RPMI7951 (cell line): ENCODE measurements around the gene NR3C2. TPM values are rescaled to one million over a fixed set of nuclear protein-coding genes. Genes with fewer than 3 reads are reported as not detected.

Experiments used
- DNase-seq: peaks from one replicate; pipeline ENCODE4 v3.0.0-alpha.2; 2012; ENCODE audit warnings: low read depth
- total RNA-seq: library from RNA; depleted of rRNA; stranded (reverse); fragments of >200 nt; shearing (Covaris generic); gene quantifications from 2 replicates; pipeline ENCODE4 v1.2.3, GENCODE V29; 2014

The NR3C2 gene
- total RNA-seq, 1 experiment from 2014 or later: not detected

DNA sequence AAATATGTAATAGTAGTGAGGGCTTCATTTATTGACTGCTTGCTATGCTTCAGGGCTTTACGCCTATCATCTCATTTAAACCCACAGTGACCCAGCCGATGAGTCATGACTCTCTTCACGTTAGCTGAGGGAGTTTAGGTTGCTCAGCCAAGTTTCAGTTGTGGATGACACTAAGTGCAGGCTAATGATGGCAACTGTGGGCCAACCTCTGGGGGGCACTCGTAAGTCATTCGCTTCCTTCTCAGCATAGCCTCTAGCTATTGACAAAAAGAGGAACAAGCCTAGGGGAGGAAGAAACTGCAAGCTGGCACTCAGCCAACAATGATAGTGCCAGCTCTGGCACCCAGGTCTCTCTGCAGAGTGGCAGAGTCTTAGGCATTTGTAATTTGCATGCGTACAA, 385.3 kb downstream of the NR3C2 start:
- peak; percentile 74 for DNase-seq

- DNase-seq: no peak
Observed at GRCh38 chr4:148055844-148056243, 386.4 kb downstream of the NR3C2 start.

DNA sequence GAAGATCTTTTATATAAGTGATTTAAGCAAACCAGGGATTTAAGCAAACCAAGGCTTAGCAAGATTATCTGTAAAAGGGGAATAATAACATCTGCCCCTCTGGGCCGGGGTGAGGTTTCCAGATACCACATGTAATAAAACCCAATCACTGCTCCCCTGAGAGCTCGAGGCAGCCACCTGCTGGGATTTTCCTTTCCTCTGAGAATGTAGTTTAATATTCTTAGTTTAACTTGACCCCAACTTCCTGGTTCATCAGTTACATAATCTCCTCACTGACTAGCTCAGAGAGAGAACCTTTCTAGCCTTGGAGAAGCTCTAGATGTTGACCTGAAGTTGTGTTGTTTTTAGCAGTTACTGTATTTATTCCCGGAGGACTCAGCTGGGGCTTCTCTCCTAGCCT, 387.9 kb downstream of the NR3C2 start:
- DNase-seq: no peak

GRCh38 chr4:148053298-148054003, 388.8 kb downstream of the NR3C2 start:
- DNase-seq: no peak

DNA sequence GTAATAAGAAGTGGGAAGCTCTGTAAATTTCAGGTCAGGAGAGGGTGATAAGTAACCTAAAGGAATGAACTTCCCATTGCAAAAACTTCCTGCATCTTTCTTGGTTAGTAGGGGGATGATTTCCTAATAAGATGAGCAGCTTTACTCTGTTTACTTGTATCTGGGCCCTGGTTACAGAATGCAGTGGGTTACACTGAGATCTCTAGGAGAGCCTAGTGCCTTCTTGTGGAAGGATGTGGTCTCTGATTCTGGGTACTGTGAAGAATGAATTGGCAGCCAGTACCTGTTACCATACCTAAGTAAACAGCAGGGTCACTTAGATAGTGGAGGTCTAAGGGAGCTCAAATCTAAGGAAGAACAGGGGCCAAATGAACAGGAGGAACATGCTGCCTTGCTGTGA, 389.8 kb downstream of the NR3C2 start:
- DNase-seq: no peak

- no peak for DNase-seq
Observed at GRCh38 chr4:148051403-148051802, 390.8 kb downstream of the NR3C2 start.

GRCh38 chr4:148048598-148048997, 393.6 kb downstream of the NR3C2 start:
- DNase-seq: no peak

DNA sequence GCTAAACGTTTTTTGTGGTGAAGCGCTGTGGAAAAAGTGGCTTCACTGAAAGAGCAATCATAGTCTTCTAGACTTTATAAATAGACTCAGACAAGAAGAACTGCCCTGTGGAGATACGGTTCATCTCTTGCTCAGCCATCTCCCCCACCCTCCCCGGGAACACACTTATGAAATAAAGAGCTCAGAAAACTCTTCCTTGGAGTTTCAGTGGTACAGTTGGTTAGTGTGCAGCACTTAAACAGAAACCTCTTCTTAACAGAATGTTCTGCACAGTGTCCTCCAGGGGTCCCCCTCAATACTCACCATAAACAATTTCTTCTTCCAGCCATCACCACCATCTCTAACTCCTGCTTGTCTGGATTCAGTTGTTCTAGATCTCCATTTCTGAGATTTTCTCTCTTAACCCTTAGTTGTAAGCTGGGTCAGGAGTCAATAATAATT, 397.3 kb downstream of the NR3C2 start:
- DNase-seq: peak; percentile 4

DNA sequence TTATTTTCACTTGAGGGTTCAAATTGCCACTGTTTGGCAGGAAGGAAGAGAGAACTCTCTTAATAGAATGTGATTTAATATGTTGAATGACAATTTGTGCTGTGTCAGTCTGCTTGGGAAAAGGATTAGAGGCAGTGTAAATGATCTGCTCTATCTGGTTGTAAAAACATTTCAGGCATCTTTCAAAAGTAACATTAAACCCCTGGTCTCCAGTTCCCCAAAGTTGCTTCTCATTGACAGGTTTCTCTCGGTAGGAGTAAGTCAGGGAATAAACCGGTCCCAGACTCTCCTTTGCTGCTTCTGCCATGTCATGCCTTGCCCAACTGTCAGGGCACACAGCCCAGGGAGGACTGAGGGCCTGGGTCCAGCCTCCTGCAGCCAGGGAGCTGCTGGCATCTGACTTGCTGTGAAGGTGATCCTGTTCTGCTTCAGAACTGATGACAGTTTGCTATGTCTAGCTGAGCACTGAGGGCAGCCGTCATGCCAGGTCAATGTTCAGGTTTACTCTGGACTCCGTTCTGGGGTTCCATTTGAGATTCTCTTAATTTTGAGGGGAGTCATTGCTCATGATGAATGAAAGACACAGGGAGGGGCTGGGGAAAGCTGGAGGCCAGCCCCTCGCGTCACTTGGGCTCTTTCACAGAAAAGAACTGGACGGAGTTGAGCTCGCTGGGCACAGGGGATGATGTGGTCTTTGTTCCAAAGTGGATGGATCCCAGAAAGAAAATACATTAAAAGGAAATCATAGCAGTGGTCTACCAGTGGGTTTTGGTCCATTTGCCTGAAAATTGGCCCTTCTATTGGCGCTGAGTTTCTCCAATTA, 397.9 kb downstream of the NR3C2 start:
- no peak for DNase-seq

DNA sequence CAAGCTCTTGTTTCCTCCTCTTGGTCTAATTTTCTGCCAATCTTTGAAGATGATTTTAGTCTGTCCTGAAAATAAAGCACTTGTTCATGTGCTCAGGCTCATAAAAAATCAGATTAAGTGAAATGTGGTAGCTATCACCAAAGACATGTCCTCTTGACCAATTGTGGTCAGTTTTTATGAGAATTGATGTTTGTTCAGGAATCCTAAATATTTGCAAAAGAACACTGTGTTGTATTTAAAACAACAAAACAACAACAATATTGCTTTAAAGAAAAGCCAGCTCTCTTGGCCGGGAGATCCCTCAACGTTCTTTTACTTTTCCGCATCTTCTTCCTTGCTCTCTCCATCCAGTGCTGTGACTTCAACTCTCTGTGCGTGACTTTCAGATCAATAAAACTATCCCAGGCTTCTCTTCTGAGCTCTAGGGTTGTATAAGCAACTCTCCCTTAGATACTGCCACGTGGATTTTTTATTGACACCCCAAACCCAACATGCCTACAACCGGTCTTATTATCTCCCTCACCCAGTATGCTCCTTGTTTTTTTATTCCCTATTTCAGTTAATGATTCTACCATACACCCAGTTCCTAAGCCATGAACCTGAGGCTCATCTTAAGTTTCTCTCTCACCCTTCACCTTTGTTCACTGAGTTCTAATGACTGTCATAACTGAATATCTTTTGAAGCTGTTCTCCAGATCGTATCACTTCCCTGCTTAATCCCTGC, 400.4 kb downstream of the NR3C2 start:
- no peak for DNase-seq

DNA sequence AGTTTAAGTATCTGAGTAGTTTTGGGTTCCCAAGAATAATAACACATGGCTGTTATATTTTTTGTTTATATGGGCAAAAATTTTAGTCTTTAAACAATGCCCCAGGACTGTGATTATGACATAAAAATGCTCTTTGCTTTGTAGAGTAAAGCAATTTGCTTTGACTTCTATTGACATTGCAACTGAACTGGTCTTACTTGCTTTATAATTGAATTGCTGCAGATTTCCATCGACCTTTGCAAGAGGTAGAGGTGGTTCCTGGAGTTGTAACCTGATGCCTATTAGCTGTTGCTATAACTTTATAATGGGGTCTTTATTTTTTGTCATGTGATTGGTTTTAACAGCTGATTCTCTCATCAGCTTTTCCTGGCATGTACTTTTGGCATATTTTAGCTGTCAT, 407.4 kb downstream of the NR3C2 start:
- DNase-seq: no peak

GRCh38 chr4:148030193-148030873, 411.9 kb downstream of the NR3C2 start:
- DNase-seq: peak; percentile 4

DNA sequence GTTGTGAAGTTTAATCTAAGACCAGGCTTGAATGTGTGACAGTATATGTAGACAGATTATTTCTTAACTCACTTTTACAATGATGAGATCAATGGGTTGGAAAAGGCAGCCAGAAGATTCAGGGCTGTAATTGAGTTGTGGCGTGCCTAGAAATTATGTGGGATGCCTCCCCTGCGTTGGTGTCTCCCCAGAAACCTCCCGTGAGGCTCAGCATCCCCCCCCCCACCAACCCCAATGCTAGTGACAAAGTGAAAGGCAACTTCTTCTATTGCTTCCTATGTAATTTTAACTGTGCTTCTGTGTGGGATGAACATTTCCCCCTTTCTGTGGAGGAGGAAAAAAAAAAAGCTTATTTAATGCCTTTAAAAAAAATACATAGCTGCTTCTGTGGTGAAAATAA, 412.4 kb downstream of the NR3C2 start:
- no peak for DNase-seq
